ENCODE measurements around the gene OSBPL7.

DNA sequence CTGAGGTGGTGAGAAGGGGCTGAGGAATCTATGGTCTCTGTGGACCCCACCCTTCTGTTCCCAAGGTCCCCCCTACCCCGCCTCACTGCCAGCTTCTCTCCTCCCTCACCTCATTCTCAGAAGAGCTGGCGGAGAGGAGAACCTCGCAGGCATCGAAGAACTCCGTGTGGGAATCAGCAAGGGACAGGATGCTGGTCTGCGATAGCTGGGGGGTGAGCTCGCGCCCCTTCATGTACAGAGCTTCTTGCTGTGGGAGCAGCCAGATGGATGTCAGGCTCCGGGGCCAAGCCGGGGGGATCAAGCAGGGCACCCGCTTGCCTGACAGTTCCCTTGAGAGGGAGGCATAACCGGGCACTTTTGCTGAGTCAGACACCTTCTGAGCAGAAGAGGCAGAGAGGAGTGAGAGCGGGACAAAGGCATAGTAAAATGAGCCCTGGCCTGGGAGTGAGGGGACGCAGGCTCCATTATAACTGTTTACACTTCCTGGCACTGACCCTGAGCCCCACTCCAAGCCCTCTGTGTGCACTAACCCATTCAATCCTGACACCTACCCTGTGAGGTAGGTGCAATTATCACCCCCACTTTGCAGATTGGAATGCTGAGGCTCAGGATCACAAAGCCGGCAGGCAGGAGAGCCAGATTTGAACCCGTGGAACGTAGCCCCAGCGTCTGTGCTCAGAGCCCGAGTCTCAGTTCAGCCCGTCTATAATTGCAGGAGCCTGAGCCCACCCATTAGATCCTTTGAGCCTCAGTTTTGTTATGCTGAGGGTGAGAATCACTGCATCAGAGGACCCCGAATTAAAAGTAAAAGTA, 6.3 kb downstream of the OSBPL7 start:
- TF ChIP-seq, protein P1, sequence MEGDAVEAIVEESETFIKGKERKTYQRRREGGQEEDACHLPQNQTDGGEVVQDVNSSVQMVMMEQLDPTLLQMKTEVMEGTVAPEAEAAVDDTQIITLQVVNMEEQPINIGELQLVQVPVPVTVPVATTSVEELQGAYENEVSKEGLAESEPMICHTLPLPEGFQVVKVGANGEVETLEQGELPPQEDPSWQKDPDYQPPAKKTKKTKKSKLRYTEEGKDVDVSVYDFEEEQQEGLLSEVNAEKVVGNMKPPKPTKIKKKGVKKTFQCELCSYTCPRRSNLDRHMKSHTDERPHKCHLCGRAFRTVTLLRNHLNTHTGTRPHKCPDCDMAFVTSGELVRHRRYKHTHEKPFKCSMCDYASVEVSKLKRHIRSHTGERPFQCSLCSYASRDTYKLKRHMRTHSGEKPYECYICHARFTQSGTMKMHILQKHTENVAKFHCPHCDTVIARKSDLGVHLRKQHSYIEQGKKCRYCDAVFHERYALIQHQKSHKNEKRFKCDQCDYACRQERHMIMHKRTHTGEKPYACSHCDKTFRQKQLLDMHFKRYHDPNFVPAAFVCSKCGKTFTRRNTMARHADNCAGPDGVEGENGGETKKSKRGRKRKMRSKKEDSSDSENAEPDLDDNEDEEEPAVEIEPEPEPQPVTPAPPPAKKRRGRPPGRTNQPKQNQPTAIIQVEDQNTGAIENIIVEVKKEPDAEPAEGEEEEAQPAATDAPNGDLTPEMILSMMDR (tag by site-specific recombination; IDR thresholded peaks at IDR 0.05), result no peak
- TF ChIP-seq ZFP41 (tag by site-specific recombination; IDR thresholded peaks at IDR 0.05; ENCODE audit: borderline replicate concordance) (no peak), ZNF2 (tag by site-specific recombination; IDR thresholded peaks at IDR 0.05) (no peak), YY1 (tag by site-specific recombination; IDR thresholded peaks at IDR 0.05) (no peak)
- TF ChIP-seq, protein P2, sequence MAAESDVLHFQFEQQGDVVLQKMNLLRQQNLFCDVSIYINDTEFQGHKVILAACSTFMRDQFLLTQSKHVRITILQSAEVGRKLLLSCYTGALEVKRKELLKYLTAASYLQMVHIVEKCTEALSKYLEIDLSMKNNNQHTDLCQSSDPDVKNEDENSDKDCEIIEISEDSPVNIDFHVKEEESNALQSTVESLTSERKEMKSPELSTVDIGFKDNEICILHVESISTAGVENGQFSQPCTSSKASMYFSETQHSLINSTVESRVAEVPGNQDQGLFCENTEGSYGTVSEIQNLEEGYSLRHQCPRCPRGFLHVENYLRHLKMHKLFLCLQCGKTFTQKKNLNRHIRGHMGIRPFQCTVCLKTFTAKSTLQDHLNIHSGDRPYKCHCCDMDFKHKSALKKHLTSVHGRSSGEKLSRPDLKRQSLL (tag by site-specific recombination; IDR thresholded peaks at IDR 0.05), result no peak

Data from HEK293 (cell line).